ENCODE data around the gene CXCL14. TPM values are rescaled to one million over a fixed set of nuclear protein-coding genes. Genes with fewer than 3 reads are reported as not detected.

CXCL14 gene
- total and polyA plus RNA-seq, 3 donors from 2014 or later = 1.8 to 30.4 (median 3.6) TPM

GRCh38 chr5:135537745-135538144 is 41.0 kb downstream of the CXCL14 start:
- Histone ChIP-seq H3K4me1 (peaks cover 15% of the 10 kb centered on the region), H3K36me3 (ENCODE audit: low read depth, missing control alignments) (no peaks in the 10 kb centered on the region), H3K9me3 (no peaks in the 10 kb centered on the region), H3K4me3 (no peak overlapping the region), H3K27me3 (no peaks in the 10 kb centered on the region), H3K27ac (no peak overlapping the region)
- no peak for DNase-seq
- 61 to 93% methylated on average over 2 of the region's 2 CpGs for WGBS, 2 donors
- intact Hi-C loops (cut with DNase I; ENCODE audit: low total_unique reads) = no loop called here
- TF ChIP-seq CTCF (IDR thresholded peaks at IDR 0.05) (no peak), POLR2A (IDR thresholded peaks at IDR 0.05) (no peak)

GRCh38 chr5:135537271-135537670 is 41.5 kb downstream of the CXCL14 start:
- Histone ChIP-seq H3K36me3 (ENCODE audit: low read depth, missing control alignments) (no peaks in the 10 kb centered on the region), H3K27me3 (no peaks in the 10 kb centered on the region), H3K9me3 (no peaks in the 10 kb centered on the region), H3K4me3 (no peak overlapping the region), H3K27ac (no peak overlapping the region), H3K4me1 (peaks cover 15% of the 10 kb centered on the region)
- TF ChIP-seq POLR2A (IDR thresholded peaks at IDR 0.05) (no peak), CTCF (IDR thresholded peaks at IDR 0.05) (no peak)
- DNase-seq = no peak
- 44 to 62% methylated on average over 5 to 7 of the region's 7 CpGs for WGBS, 2 donors
- intact Hi-C loops (cut with DNase I; ENCODE audit: low total_unique reads) = no loop called here

- no peaks in the 10 kb centered on the region for H3K9me3 ChIP-seq
- H3K4me1 ChIP-seq = peaks cover 15% of the 10 kb centered on the region
- no peak within 1 kb of the TSS for H3K27ac ChIP-seq
- intact Hi-C loops (cut with DNase I; ENCODE audit: low total_unique reads) = no loop called here
- DNase-seq = no peak
- WGBS, 2 donors = 2 to 3% methylated on average over 32 to 43 of the region's 74 CpGs
- no peaks in the 10 kb centered on the region for H3K27me3 ChIP-seq
- H3K36me3 ChIP-seq (ENCODE audit: low read depth, missing control alignments) = no peaks in the 10 kb centered on the region
- no peak for TF ChIP-seq CTCF (IDR thresholded peaks at IDR 0.05)
- TF ChIP-seq POLR2A (IDR thresholded peaks at IDR 0.05) = no peak
- H3K4me3 ChIP-seq = peak within 1 kb of the TSS; percentile 18 to 41
Observed at GRCh38 chr5:135535820-135536801, 42.7 kb downstream of the CXCL14 start, which contains the start of gene NEUROG1. TSS of gene NEUROG1 (minus strand) at chr5:135535964. CDS start at chr5:135535690, 274 bp downstream.

- Histone ChIP-seq H3K27ac (no peak overlapping the region), H3K27me3 (no peaks in the 10 kb centered on the region), H3K9me3 (no peaks in the 10 kb centered on the region), H3K4me3 (peak overlapping the region; percentile 18 to 41), H3K36me3 (ENCODE audit: low read depth, missing control alignments) (no peaks in the 10 kb centered on the region), H3K4me1 (peaks cover 15% of the 10 kb centered on the region)
- intact Hi-C loops (cut with DNase I; ENCODE audit: low total_unique reads) = no loop called here
- no peak for DNase-seq
- TF ChIP-seq CTCF (IDR thresholded peaks at IDR 0.05) = no peak
- TF ChIP-seq POLR2A (IDR thresholded peaks at IDR 0.05) = no peak
- 1% methylated on average over 44 of the region's 44 CpGs; no CpG with 5 or more reads in 1 of the 2 donors for WGBS, 2 donors
Observed at GRCh38 chr5:135535420-135535819, 43.4 kb downstream of the CXCL14 start.
